ENCODE data around the gene RAP2C.

RAP2C gene

GRCh38 chrX:132206259-132206658 lies 13.0 kb downstream of the RAP2C start:
- Histone ChIP-seq H3K4me1 (ENCODE audit: control insufficient read depth, insufficient read depth, low read length) (no peaks in the 10 kb centered on the region), H3K36me3 (ENCODE audit: control insufficient read depth in 2 of 2, insufficient read depth in 1 of 2, low read length in 2 of 2) (peaks cover 16 to 21% of the 10 kb centered on the region in 2 experiments; a peak in 2 of 3 replicates), H3K9me3 (ENCODE audit: control insufficient read depth, insufficient read depth, low read depth, low read length) (no peaks in the 10 kb centered on the region), H3K4me3 (ENCODE audit: low read depth, low read length) (no peak overlapping the region), H3K27ac (ENCODE audit: extremely low read depth, low read depth, low read length) (no peak overlapping the region)
- ChIA-PET CTCF (interaction anchor here (0.8 to 3.8 kb wide), 2 partner anchors 14 to 135 kb away, joined by 3 to 16 read pairs; partner anchors contain the start of gene RAP2C), POLR2A (no interaction called here)
- TF ChIP-seq, protein P1, sequence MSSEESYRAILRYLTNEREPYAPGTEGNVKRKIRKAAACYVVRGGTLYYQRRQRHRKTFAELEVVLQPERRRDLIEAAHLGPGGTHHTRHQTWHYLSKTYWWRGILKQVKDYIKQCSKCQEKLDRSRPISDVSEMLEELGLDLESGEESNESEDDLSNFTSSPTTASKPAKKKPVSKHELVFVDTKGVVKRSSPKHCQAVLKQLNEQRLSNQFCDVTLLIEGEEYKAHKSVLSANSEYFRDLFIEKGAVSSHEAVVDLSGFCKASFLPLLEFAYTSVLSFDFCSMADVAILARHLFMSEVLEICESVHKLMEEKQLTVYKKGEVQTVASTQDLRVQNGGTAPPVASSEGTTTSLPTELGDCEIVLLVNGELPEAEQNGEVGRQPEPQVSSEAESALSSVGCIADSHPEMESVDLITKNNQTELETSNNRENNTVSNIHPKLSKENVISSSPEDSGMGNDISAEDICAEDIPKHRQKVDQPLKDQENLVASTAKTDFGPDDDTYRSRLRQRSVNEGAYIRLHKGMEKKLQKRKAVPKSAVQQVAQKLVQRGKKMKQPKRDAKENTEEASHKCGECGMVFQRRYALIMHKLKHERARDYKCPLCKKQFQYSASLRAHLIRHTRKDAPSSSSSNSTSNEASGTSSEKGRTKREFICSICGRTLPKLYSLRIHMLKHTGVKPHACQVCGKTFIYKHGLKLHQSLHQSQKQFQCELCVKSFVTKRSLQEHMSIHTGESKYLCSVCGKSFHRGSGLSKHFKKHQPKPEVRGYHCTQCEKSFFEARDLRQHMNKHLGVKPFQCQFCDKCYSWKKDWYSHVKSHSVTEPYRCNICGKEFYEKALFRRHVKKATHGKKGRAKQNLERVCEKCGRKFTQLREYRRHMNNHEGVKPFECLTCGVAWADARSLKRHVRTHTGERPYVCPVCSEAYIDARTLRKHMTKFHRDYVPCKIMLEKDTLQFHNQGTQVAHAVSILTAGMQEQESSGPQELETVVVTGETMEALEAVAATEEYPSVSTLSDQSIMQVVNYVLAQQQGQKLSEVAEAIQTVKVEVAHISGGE (tag by site-specific recombination; conservative IDR thresholded peaks at IDR 0.05; ENCODE audit: low read depth), result 0 out of 2 replicates have a peak, but pooled peaks have one; percentile 1
- TF ChIP-seq, protein P2, sequence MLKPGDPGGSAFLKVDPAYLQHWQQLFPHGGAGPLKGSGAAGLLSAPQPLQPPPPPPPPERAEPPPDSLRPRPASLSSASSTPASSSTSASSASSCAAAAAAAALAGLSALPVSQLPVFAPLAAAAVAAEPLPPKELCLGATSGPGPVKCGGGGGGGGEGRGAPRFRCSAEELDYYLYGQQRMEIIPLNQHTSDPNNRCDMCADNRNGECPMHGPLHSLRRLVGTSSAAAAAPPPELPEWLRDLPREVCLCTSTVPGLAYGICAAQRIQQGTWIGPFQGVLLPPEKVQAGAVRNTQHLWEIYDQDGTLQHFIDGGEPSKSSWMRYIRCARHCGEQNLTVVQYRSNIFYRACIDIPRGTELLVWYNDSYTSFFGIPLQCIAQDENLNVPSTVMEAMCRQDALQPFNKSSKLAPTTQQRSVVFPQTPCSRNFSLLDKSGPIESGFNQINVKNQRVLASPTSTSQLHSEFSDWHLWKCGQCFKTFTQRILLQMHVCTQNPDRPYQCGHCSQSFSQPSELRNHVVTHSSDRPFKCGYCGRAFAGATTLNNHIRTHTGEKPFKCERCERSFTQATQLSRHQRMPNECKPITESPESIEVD (tag by site-specific recombination; IDR thresholded peaks at IDR 0.05), result peak; percentile 43; the same call in 1 of the 2 replicates
- TF ChIP-seq ZNF280D (tag by site-specific recombination; IDR thresholded peaks at IDR 0.05) (no peak), IKZF3 (tag by site-specific recombination; IDR thresholded peaks at IDR 0.05) (peak; percentile 40; the same call in 1 of the 2 replicates)

GRCh38 chrX:132204629-132205028 lies 14.6 kb downstream of the RAP2C start:
- CTCF ChIA-PET, result interaction anchor here (1.5 kb wide), 1 partner anchor 363 kb away, joined by 3 read pairs; no protein-coding TSS in a partner anchor
- Histone ChIP-seq H3K4me1 (ENCODE audit: control insufficient read depth, insufficient read depth, low read length) (no peaks in the 10 kb centered on the region), H3K36me3 (ENCODE audit: control insufficient read depth in 2 of 2, insufficient read depth in 1 of 2, low read length in 2 of 2) (peaks cover 12 to 21% of the 10 kb centered on the region in 2 experiments; a peak in 2 of 3 replicates), H3K4me3 (ENCODE audit: low read depth, low read length) (no peak overlapping the region), H3K9me3 (ENCODE audit: control insufficient read depth, insufficient read depth, low read depth, low read length) (no peaks in the 10 kb centered on the region), H3K27ac (ENCODE audit: extremely low read depth, low read depth, low read length) (no peak overlapping the region)
- POLR2A ChIA-PET, result no interaction called here
- no peak for TF ChIP-seq SCRT2 (tag by site-specific recombination; IDR thresholded peaks at IDR 0.05)
- TF ChIP-seq ZNF423 (tag by site-specific recombination; IDR thresholded peaks at IDR 0.05), result no peak
- TF ChIP-seq ZFHX2 (tag by site-specific recombination; conservative IDR thresholded peaks at IDR 0.05), result no peak
- no peak for TF ChIP-seq ZBTB21 (tag by site-specific recombination; IDR thresholded peaks at IDR 0.05)
- no peak for TF ChIP-seq ZNF19 (tag by site-specific recombination; IDR thresholded peaks at IDR 0.05; ENCODE audit: low read depth)
- no peak for TF ChIP-seq ZNF121 (tag by site-specific recombination; IDR thresholded peaks at IDR 0.05)
- no peak for TF ChIP-seq SP2 (tag by site-specific recombination; IDR thresholded peaks at IDR 0.05)

- CTCF ChIA-PET, result interaction anchor here (0.8 to 1.7 kb wide), 3 partner anchors 19 to 515 kb away, joined by 3 to 7 read pairs (median 4); partner anchors contain the start of gene RAP2C
- TF ChIP-seq TSHZ1 (tag by site-specific recombination; IDR thresholded peaks at IDR 0.05; ENCODE audit: borderline replicate concordance), result no peak
- TF ChIP-seq ZNF350 (tag by site-specific recombination; IDR thresholded peaks at IDR 0.05), result no peak
- TF ChIP-seq ZSCAN23 (tag by site-specific recombination; IDR thresholded peaks at IDR 0.05), result no peak
- TF ChIP-seq ZNF426 (tag by site-specific recombination; IDR thresholded peaks at IDR 0.05), result no peak
- no peak for TF ChIP-seq RBAK (tag by site-specific recombination; IDR thresholded peaks at IDR 0.05)
- TF ChIP-seq HOXC10 (CRISPR knock-in tag; IDR thresholded peaks at IDR 0.05), result no peak
- no peak for TF ChIP-seq ZNF416 (tag by site-specific recombination; IDR thresholded peaks at IDR 0.05)
- TF ChIP-seq ZNF610 (tag by site-specific recombination; IDR thresholded peaks at IDR 0.05; ENCODE audit: borderline replicate concordance), result no peak
- TF ChIP-seq YY2 (tag by site-specific recombination; IDR thresholded peaks at IDR 0.05), result no peak
Observed at GRCh38 chrX:132200976-132201375, 18.3 kb downstream of the RAP2C start.

More at GRCh38 chrX:132200976-132201375, 18.3 kb downstream of the RAP2C start:
- POLR2A ChIA-PET, result no interaction called here
- Histone ChIP-seq H3K36me3 (ENCODE audit: control insufficient read depth in 2 of 2, insufficient read depth in 1 of 2, low read length in 2 of 2) (peaks cover 9 to 15% of the 10 kb centered on the region in 2 experiments; a peak in 2 of 3 replicates), H3K9me3 (ENCODE audit: control insufficient read depth, insufficient read depth, low read depth, low read length) (no peaks in the 10 kb centered on the region), H3K4me1 (ENCODE audit: control insufficient read depth, insufficient read depth, low read length) (no peaks in the 10 kb centered on the region), H3K27ac (ENCODE audit: extremely low read depth, low read depth, low read length) (no peak overlapping the region), H3K4me3 (ENCODE audit: low read depth, low read length) (no peak overlapping the region)

Measured in HEK293 (cell line).